HG02763 (cell line): Measurements from ENCODE around the gene FBN1.

Experiments
- ATAC-seq: cut with Tn5 transposase; IDR thresholded peaks from one replicate; pipeline ENCODE4 v1.9.1; 2021; ENCODE audit warnings: mild to moderate bottlenecking, moderate library complexity; ENCODE audit not compliant: unreplicated experiment

FBN1 gene

DNA sequence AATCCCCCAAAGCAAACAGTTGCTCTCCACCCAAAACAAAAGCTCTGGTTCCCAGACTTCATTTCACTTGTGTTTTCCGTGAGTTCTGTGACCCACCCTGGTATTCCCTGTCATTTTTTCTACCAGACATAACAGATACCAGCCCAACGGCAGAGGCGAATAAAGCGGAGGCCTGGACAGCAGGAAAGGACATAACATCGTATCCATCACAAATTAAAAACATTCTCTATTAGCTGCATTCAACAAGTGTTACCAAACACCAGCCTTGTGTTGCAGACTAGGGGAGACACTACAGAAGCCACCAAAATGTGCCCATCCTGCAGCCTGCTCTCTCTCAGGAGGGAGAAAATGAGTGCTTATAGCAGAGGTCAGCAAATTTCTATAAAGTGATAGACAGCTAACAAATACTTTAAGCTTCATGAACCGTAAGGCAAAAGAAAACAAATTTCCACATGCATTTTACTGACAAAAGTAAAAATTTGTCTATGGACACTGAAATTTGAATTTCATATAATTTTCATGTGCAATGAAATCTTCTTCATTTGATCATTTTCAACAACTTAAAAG is 7.1 kb upstream of the FBN1 start:
- no peak for ATAC-seq

DNA sequence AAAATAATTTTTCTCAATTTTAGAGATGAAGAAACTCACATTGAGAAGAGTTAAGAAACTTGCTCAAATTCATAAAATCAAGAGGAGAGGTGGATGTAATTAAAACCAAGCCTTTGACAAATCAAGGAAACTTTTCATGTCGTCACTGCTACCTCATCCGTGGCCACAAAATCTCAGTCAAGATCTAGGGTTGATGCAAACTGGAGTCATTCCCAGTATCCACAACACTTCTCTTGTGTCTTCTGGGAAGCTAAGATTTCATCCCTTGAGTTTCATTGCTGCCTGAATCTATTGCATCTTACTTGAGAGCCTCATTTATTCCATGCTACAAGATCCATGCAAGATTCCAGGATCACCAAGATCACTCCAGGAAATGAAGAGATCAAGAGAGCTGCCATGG is 5.4 kb upstream of the FBN1 start:
- no peak for ATAC-seq

DNA sequence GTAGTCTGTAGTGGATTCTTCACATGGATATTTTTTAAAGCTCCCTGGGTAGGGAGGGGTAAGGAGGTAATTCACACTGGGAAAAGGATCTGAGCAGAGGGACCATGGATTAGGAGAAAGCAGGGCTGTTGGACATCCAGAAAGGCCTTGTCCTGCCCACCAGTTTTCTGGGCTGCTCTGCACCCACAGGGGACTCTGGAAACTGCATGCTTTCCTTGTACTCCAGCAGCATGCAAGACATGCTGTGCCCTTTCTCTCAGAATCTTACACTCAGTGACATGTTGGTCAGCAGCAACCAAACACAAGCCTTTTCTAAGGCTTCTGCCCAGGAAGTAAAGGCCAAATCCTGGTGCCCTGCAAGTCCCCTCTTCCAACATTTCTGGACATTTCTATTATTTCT is 2.5 kb upstream of the FBN1 start:
- ATAC-seq = no peak

DNA sequence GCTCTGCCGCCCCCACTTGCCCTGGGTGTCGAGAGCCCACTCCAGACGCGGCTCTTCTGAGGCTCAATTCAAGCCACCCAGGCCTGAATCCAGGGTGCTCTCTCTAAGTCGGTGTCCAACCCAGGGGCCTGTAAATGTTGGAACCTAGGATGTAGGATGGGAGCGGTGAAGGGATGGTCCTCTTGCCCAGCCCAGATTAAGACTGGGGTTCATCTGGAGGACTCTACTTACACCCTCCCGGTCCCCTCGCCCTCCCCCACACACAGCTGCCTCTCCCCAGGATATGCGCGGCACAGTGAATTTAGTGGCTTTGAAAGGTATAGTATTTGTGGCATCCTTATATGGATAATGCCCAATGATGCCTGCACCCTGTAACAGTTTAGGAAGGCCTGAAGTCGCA is 822 bp upstream of the FBN1 start:
- no peak for ATAC-seq

DNA sequence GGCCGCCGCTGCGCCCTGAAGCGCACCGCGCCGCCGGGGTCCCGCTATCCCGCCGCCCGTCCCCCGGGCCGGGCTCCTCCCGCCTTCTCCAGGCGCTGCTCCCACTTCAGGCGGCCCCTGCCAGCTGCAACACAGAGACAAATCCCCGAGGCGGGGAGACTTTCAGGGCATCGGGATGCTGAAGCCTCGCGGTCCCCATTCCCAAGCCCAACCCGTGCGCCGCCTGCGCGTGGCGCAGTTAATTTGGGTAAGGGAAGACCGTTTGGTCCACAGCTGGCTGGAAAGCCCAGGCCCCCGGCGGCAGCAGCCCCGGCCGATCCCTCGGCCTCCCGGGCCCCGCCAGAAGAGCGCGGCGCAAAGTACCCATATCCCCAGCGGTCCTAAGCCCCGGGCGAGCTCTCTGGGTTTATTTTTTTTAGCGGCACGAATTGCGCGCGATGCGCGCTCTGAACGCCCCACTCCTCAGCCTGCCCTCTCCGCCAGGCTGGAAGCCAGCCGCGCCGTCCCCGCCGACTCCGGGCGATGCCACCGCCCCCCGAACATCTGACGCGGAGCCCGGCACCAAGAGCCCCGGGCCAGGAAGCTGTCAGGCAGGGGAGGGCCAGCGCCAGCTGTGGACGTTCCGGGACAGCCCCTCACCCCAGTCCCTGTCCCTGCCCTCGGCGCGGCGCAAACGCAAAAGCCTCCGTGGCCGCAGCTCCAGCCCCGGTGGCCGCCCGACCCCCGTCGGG is 517 bp downstream of the FBN1 start:
- ATAC-seq = peak; percentile 34

DNA sequence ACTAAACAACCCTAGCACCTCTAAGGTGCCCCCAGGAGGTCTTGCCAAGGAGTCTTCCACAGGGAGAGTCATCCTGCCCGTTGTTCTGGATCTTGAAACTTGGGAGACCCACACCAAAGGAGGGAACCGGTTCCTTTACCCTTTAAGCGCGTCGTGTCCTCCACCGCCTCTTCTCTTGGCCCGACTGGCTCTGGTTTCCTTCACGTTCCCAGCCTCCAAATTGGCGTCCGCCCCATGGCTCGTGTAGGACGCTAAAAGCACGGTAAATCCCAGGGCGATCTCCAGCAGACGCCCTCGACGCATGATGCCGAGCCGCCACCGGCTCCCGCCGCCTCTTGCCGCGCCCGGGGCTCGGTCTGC is 1.1 kb downstream of the FBN1 start:
- peak; percentile 7 for ATAC-seq

DNA sequence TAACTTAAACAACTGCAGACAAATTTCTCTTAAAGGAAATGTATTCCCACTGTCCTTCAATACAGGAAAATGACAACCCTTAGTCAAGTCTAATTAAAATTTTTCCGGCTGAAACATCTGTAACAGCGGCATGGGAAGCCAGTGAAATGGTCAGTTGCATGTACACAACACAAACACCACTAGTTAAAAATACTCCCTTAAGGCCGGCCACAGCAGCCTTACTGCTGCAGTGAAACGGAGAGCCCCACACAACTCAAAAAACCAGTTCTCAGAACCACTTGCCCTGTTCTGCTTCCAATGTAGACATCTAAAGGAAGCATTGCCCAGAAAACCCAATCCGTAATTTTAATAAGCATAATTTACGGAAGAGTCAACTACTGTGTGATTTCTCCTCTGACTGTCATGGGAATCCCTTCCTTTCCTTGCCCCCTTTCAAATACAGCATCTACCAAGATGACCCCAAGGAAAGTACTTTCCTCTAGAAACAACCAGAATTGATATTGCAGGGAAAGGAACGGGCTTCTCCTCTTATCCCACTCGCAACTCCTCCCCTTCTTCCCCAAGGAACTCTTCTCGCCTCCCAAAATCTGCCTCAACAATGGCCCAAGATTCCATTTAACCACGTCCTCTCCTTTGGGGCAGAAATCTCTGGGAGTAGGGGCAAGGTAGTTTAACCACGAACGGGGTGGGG is 1.6 kb downstream of the FBN1 start:
- ATAC-seq = no peak

DNA sequence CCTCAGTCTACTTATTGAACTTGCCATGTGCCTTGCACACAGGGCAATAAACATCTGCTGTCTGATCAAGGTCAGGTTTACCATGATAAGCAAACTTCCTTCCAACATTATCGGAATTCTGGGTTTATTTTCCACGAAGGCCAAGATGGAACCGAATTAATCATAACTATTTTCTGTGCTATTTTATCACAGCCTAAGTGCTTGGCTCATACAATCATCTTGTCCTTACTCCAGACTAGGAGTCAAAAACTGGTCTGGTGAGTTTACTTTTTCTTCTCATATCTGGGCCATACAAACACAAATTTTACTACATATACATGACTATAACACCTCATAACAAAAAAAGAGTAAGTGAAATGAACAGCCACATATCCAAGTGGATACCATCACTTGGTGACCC is 2.3 kb downstream of the FBN1 start:
- no peak for ATAC-seq

DNA sequence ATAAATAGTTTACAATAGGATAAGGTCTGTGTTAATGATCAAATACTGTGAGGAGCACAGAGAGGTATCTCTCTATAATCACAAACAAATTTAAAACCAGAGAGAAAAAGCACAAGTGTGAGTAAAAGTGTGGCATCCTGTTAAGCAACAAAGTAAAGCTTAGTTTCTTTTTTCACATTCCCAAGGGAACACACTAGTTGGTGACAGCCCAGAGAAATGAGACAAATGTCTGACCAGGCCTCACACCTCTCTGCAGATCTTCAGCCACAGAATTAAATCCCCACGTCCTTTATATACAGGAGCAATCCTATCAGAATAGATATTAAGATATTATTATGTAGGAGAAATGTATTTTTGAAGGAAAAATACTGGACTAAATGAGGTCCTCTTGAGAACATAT is 2.7 kb downstream of the FBN1 start:
- ATAC-seq = no peak

DNA sequence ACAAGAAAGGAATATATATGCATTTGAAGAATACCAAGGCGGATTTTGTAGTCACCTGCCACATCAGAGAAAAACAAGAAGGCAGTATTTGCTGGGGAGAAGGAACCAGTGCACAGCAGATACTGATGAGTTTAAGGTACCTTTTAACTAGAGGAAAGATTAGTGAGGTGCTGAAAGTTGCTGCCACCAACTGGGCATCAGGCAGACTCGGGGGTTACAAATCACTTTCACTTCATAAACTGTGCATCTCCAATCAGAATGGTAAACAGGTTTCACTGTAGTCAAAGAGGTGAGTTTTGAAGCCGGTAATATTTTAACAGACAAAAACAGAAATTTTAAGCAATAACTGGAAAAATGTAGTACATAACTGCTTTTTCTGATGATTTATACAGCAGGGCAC is 4.1 kb downstream of the FBN1 start:
- ATAC-seq = no peak

DNA sequence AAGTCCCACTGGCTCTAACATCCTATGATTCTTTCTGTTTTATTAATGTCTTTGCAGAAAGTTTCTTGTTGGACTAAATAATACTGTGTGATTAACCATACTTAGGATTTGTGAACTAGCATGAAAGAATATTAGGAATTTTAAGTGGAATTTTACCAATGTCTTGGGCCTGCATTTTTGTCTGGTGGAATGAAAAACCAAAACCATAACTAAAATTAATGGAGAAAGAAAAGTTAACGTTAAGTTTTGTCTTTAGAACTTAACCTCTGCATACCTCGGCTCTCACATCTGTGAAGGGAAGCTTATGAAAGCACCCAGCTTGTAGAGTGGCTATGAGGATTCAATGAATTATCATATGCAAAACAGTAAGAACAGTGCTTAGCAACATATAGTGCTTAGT is 6.5 kb downstream of the FBN1 start:
- ATAC-seq = no peak

DNA sequence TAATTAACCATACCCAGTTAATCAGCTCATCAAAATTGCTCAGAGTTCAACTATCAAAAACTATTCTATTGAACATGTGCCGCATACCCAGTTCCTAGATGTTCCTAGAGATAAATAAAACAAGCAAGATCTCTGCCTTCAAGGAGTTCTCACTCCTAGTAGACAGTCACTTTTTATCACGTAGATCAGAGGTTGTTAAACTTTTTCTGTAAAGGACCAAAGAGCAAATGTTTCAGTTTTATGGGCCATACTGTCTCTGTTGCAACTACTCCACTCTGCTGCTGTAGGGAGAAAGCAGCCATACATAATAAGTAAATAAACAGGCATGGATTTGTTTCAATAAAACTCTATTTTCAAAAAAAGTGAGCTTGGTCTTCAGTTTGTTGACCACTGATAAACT is 7.9 kb downstream of the FBN1 start:
- no peak for ATAC-seq

DNA sequence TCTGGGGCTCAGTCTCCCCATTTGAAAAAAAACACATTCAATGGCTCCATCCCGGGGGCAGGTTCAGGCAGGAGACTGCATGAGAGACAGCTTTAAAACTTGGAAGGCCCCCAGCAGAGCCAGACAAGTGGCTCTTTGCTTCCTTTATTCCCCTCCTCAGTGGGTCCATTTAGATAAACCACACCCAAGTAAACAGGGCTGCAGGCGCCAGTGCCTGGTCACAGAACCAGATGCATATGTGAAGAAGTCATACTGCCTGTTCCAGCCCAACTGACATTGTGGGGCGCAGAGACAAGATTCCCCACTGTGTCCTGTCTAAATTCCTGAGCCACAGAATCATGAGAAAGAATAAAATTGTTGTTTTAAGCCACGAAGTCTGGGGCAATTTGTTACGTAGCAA is 9.0 kb downstream of the FBN1 start:
- ATAC-seq = no peak

DNA sequence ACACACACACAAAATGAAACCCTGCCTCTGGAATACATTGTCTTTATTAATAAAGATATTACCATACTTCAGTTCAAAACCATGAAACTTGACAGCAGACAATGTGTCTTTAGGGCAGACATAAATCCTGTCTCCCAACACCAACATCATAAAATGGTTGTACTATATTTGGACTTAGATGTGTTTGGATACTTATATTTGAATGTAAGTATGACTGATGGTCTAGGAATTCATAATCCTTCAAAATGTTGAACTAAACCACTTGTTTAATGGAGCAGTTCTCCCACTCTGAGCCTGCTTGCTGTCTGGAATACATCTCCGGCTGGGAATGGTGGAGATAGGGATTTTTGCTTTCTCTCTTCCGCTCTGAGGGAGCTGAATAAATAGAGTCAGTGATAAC is 10.6 kb downstream of the FBN1 start:
- no peak for ATAC-seq

DNA sequence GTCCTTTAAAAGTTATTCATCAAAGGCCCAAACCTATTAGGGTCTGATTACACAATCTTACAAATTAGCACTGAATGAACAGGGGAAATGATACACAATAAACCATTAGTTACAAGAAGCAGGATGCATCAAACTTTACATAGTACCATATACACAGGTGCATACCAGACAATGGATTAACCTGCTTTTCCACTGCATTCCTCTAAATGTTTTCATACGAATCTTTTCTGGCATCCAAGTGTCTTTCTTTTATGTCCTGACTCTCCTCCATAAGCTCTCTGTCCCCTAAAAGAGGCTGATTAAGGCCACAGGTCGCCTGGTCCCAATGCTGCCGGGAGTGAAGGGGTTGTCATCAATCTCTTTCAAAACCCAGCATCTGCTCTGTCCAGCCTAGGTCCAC is 11.4 kb downstream of the FBN1 start:
- no peak for ATAC-seq

DNA sequence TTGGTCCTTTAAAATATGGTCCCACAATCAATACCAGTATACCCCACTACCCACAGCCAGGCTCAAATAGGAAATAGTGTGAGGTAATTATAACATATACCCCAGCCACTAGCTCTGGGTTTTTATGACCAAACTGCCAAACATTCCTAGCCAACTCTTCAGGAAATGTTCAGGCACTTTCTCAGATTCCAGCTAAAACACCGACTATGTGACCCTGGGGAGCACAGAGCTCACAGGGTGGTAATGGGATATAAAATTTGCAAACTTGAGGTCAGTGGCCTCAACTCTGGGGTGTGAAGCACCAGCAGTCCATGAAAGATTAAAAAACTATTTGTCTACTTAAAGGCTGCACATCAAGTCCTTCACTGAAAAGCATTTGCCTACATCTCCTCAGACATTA is 12.9 kb downstream of the FBN1 start:
- no peak for ATAC-seq

DNA sequence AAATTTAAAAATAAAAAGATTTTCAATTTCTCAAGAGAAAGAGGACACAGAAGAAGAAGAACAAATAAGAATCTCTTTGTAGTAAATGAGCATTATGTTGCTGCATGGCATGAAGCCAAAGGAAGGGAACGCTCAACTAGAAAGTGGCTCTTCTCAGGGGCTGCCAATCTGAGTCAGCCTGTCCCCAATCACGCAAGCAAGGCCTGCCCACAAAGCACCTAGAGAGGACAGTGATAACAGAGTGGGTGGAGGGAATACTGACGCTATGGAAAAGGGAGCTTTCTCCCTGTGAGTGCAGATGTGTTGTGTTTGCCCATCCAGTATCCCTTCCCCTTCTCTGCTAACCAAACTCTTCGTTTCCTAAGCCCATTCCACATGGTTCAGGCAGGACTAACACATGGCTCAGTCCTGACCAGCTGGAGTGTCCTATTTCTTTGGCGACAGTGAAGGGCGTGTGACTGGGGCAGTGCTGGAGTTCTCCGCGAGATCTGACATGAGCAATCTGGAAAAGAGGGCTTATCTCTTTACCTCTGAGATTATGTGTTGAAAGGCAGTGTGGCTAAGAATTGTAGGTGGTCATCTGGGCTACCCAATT is 14.2 kb downstream of the FBN1 start:
- ATAC-seq = no peak

DNA sequence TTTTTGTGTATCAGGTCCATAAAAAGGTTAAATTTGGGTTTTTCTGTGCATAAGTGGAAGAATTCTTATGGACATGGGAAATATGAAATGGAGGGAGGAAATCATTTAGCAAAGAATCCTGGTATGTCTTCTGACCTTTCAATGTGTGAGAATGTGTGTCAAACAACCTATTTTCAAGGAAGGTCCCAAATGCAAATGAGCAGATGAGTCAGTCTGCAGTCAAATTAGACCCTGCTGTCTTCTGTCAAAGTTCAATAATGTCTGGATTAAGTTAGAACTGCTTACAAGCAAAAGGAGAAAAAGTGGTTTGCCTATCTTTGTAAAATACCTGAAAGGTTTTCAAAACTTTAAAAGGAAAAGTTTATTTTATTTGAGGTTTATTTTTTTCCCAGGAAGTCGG is 15.3 kb downstream of the FBN1 start:
- ATAC-seq = no peak

DNA sequence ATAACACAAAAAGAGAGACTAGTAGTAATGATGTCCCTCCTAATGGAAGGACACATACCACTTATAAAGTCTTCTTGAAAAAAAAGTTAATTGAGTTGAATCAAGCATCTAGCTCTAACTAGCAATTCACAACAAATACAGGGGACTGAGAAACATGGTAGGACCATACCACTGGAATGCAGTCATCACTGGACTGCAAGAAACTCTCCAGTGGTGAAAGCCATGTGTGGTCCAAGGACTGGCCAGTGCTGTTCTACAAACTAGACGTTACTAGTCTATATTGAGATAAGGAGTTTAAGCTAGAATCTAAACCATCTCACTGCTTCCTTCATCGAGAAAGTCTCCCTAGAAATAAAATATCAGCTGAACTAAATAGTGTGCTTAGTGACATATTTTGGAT is 16.7 kb downstream of the FBN1 start:
- ATAC-seq = no peak

DNA sequence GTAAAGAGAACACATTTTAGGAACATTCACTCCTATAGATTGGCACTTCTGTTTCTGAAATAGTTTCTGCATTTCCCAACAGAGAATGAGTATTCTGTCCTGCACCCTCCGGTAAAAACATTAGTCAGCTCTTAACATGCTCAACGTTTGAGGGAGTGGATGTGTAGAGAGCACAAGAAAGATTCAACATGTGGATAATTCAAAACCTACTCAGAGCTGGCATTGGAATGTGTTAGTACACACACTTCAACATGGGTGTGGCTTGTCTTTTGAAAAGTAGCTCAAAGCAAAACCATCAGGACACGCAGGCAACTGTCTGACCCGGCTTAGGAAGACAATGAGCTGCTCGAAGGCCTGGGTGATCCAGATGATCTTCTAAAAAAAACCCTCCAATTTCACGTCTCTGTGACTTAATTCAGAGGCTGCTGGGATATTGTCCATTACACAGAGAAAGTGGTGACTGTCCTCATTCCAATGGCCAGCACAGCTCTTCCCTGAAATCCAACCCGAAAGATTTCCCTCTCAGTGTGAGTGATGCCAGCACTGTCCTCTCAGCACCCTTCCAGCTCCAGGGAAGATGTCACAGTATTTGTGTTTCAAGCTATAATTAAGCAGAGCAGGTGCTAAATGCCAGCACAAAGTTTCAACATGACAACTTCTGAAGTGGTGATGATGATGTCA is 18.1 kb downstream of the FBN1 start:
- ATAC-seq = no peak

DNA sequence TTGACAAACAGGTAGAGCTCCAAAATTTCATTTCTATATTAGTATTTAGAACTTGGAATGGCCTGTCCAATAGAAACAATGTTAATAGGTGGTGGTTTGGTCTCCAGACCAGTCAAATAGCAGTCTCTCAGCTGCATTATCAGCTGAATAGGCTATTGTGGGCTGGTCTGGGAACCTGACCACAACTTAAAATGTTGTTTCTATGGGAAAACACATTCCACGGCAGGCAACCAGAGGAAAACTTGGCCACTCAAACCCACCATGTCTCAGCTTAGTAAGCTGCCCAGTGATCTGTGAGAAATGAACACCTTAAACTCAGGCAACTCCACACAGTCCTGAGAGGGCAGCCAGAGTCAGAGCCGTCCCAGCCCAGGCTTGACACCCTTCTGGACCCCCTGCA is 20.4 kb downstream of the FBN1 start:
- no peak for ATAC-seq

DNA sequence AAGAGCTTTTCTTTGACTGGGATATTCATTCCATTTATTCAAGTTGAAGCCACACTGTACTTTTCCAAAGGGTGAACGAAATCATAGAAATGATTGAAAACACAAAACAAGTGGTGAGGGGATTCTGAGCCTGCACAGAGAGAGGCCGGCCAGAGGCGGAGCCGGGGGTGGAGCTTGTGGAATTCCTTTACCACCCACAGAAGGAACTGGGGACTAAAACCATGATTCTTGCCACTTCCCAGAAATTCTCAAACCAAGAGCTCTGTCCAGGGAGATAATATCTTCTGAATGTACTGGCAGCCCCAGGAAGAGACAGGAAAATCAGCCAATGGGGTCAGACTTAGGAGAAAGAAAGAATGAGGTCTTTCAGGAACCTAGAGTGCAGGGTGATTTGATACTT is 20.8 kb downstream of the FBN1 start:
- no peak for ATAC-seq
